ENCODE results near the gene HNRNPH3.
A peak's percentile ranks its signal among the peaks of the same experiment; 100 is the strongest.
"Not testable (repeated sequence)": the region's sequence is repeated elsewhere in the genome, so short reads cannot be mapped to it uniquely, and the experiment has no call there.

The HNRNPH3 gene

GRCh38 chr10:68331455-68332258, at the start of gene HNRNPH3:
Gene HNRNPH3 (plus strand): TSS chr10:68332064. CDS start chr10:68337222, 5,158 bp downstream.
- DNase-seq: peak; percentile 98
- in situ Hi-C loops (cut with MboI; ENCODE audit: low pct_unique_long_range_greater_than_20kb, low sequenced_read_pairs): no loop called here

- in situ Hi-C loops (cut with MboI; ENCODE audit: low pct_unique_long_range_greater_than_20kb, low sequenced_read_pairs): no loop called here
- DNase-seq: no peak
These were observed 47.5 kb upstream of the HNRNPH3 start for GRCh38 chr10:68284062-68285001.

GRCh38 chr10:68288717-68289116, 43.1 kb upstream of the HNRNPH3 start:
- no peak for DNase-seq

GRCh38 chr10:68290736-68291135, 41.1 kb upstream of the HNRNPH3 start:
- in situ Hi-C loops (cut with MboI; ENCODE audit: low pct_unique_long_range_greater_than_20kb, low sequenced_read_pairs): no loop called here

More at GRCh38 chr10:68288717-68289116, 43.1 kb upstream of the HNRNPH3 start:
- in situ Hi-C loops (cut with MboI; ENCODE audit: low pct_unique_long_range_greater_than_20kb, low sequenced_read_pairs): no loop called here

GRCh38 chr10:68296843-68297663, 34.8 kb upstream of the HNRNPH3 start:
- no peak for DNase-seq
- in situ Hi-C loops (cut with MboI; ENCODE audit: low pct_unique_long_range_greater_than_20kb, low sequenced_read_pairs): no loop called here

More at GRCh38 chr10:68290736-68291135, 41.1 kb upstream of the HNRNPH3 start:
- no peak for DNase-seq

GRCh38 chr10:68301301-68301700, 30.6 kb upstream of the HNRNPH3 start:
- in situ Hi-C loops (cut with MboI; ENCODE audit: low pct_unique_long_range_greater_than_20kb, low sequenced_read_pairs): no loop called here
- no peak for DNase-seq

- DNase-seq: peak; percentile 61
- in situ Hi-C loops (cut with MboI; ENCODE audit: low pct_unique_long_range_greater_than_20kb, low sequenced_read_pairs): no loop called here
These were observed 29.9 kb upstream of the HNRNPH3 start for GRCh38 chr10:68301790-68302502.

GRCh38 chr10:68302503-68302823, 29.4 kb upstream of the HNRNPH3 start:
- in situ Hi-C loops (cut with MboI; ENCODE audit: low pct_unique_long_range_greater_than_20kb, low sequenced_read_pairs): no loop called here
- no peak for DNase-seq

- in situ Hi-C loops (cut with MboI; ENCODE audit: low pct_unique_long_range_greater_than_20kb, low sequenced_read_pairs): no loop called here
- DNase-seq: no peak
These were observed 29.0 kb upstream of the HNRNPH3 start for GRCh38 chr10:68302871-68303270.

GRCh38 chr10:68303849-68304412, 27.9 kb upstream of the HNRNPH3 start:
- in situ Hi-C loops (cut with MboI; ENCODE audit: low pct_unique_long_range_greater_than_20kb, low sequenced_read_pairs): no loop called here

GRCh38 chr10:68305854-68306253, 26.0 kb upstream of the HNRNPH3 start:
- no peak for DNase-seq
- in situ Hi-C loops (cut with MboI; ENCODE audit: low pct_unique_long_range_greater_than_20kb, low sequenced_read_pairs): no loop called here

More at GRCh38 chr10:68303849-68304412, 27.9 kb upstream of the HNRNPH3 start:
- DNase-seq: no peak

- no peak for DNase-seq
- in situ Hi-C loops (cut with MboI; ENCODE audit: low pct_unique_long_range_greater_than_20kb, low sequenced_read_pairs): no loop called here
These were observed 21.3 kb upstream of the HNRNPH3 start for GRCh38 chr10:68310531-68310930.

GRCh38 chr10:68314930-68315329, 16.9 kb upstream of the HNRNPH3 start:
- in situ Hi-C loops (cut with MboI; ENCODE audit: low pct_unique_long_range_greater_than_20kb, low sequenced_read_pairs): not testable (repeated sequence)

GRCh38 chr10:68315582-68315981, 16.3 kb upstream of the HNRNPH3 start:
- in situ Hi-C loops (cut with MboI; ENCODE audit: low pct_unique_long_range_greater_than_20kb, low sequenced_read_pairs): no loop called here
- DNase-seq: no peak

More at GRCh38 chr10:68314930-68315329, 16.9 kb upstream of the HNRNPH3 start:
- not testable (repeated sequence) for DNase-seq

- in situ Hi-C loops (cut with MboI; ENCODE audit: low pct_unique_long_range_greater_than_20kb, low sequenced_read_pairs): no loop called here
- no peak for DNase-seq
These were observed 13.4 kb upstream of the HNRNPH3 start for GRCh38 chr10:68318331-68319059.

- DNase-seq; in situ Hi-C loops (cut with MboI; ENCODE audit: low pct_unique_long_range_greater_than_20kb, low sequenced_read_pairs): not testable (repeated sequence)
These were observed 7.5 kb upstream of the HNRNPH3 start for GRCh38 chr10:68324396-68324795.

- in situ Hi-C loops (cut with MboI; ENCODE audit: low pct_unique_long_range_greater_than_20kb, low sequenced_read_pairs): no loop called here
- peak; percentile 87 for DNase-seq
These were observed 3.7 kb upstream of the HNRNPH3 start for GRCh38 chr10:68327889-68328786.
